ENCODE results near the gene SKAP2. TPM values are rescaled to one million over a fixed set of nuclear protein-coding genes. Genes with fewer than 3 reads are reported as not detected.
A peak's percentile ranks its signal among the peaks of the same experiment; 100 is the strongest.

SKAP2 gene
- total RNA-seq, 2 donors from 2014 or later: 15.0 to 35.7 TPM

DNA sequence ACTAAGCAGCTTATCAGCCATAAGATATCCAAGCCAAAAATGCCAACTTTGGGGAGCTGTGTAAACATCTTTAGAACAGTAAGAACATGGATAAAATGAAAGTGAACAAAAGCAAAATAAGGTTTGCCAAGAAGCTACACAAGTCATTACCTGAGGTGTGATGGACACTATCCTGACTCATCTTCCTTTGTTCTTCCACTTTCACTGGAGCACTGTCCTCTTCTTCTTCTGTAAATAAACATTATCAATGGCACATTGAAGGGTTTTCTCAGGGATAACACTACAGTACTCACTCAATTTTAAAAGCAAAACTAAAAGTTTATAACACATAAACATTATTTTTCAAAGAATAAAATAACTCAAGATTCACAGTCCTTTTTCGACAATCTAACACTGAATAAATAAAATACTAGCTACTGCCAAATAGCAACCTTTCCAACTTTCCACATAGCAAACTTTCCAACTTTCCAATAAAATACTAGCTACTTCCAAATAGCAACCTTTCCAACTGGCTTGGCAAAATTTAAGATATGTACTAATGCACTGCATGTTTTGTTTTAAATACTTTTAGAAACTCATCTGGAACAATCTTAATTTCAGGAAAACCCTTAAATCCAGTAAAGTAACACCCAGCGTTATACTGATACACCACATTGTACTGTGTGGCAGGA, 174.1 kb downstream of the SKAP2 start:
- no peaks in the 10 kb centered on the region for H3K9me3 Mint-ChIP-seq
- ATAC-seq: no peak
- no peak for DNase-seq (ENCODE audit: low spot score)
- H3K27me3 Mint-ChIP-seq: no peaks in the 10 kb centered on the region
- H3K36me3 Mint-ChIP-seq: no peaks in the 10 kb centered on the region
- H3K4me1 Mint-ChIP-seq (ENCODE audit: low read depth in 2 of 2): peaks cover 0 to 7% of the 10 kb centered on the region in 2 donors
- H3K4me3 Mint-ChIP-seq: no peak overlapping the region
- no peak overlapping the region for H3K27ac Mint-ChIP-seq

DNA sequence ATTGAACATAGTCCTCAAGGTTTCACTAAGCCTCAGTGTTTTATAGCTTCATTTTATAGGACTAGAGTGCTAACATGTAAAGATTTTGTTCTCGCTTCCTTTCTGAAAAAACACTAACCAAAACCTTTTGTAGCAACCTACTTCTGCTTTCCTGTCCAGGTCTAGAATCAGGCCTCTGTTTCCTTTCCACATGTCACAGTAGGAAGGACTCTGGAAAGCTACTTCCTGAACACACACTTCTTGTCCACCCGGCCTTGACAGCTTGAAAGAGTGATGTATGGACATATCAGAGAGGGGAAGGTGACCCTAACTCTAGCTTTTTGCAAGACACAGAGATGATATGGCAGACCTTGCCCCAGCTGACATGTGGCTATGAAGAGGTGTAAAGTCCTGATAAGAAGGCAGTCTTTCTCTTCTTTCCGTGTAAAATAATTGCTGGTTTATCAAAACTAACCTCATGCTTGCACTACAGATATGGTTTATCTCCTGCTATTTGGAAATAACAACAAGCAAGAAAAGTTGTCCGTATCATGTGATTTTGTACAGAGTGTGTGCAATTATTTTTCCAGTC, 175.4 kb downstream of the SKAP2 start:
- H3K4me3 Mint-ChIP-seq: no peak overlapping the region
- H3K4me1 Mint-ChIP-seq (ENCODE audit: low read depth in 2 of 2): peaks cover 0 to 7% of the 10 kb centered on the region in 2 donors
- H3K9me3 Mint-ChIP-seq: no peaks in the 10 kb centered on the region
- H3K36me3 Mint-ChIP-seq: no peaks in the 10 kb centered on the region
- ATAC-seq (no peak), DNase-seq (ENCODE audit: low spot score) (no peak)
- H3K27me3 Mint-ChIP-seq: no peaks in the 10 kb centered on the region
- no peak overlapping the region for H3K27ac Mint-ChIP-seq

DNA sequence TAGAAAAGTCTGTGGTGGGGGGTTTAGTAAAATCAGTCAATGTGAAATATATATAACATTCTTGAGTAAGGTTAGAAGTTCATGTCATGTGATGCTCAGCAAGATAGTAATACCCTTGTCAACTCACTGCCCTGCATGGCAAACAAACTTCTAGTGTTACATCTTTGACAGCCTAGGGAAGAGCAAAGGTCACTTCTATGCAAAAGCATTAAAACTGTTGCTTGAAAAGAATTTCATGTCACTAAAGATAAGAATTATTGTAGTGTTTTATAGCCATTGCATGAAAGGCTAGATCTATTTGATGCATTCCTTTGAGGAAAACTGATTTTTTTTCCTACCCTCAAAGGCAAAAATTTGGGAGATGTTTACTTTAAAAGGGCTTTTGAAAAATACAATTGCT, 176.0 kb downstream of the SKAP2 start:
- H3K9me3 Mint-ChIP-seq: no peaks in the 10 kb centered on the region
- peaks cover 0 to 7% of the 10 kb centered on the region in 2 donors for H3K4me1 Mint-ChIP-seq (ENCODE audit: low read depth in 2 of 2)
- H3K27me3 Mint-ChIP-seq: no peaks in the 10 kb centered on the region
- no peaks in the 10 kb centered on the region for H3K36me3 Mint-ChIP-seq
- DNase-seq (ENCODE audit: low spot score) (no peak), ATAC-seq (no peak)
- no peak overlapping the region for H3K4me3 Mint-ChIP-seq
- H3K27ac Mint-ChIP-seq: peak overlapping the region in 1 of 2 donors; percentile 15

DNA sequence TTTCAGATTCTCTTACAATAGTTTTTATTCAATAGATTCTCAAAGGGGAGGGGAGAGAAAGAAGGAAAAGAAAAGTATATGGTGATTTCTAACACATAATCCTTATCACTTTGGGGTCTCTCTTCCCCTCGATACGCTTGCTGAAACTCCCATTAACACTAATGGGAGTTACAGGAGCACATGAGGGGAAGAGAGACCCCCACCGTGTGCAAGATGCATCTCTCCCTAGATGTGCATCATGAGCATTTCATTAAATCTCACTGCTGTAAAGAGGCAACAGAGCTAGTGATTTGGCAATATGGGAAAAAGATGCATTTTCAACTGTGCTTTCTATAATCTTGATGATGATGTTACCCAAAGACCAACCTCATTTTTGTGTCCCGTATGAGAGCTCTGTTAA, 177.4 kb downstream of the SKAP2 start:
- no peak overlapping the region for H3K27ac Mint-ChIP-seq
- ATAC-seq (no peak), DNase-seq (ENCODE audit: low spot score) (no peak)
- H3K9me3 Mint-ChIP-seq: no peaks in the 10 kb centered on the region
- H3K4me3 Mint-ChIP-seq: no peak overlapping the region
- no peaks in the 10 kb centered on the region for H3K27me3 Mint-ChIP-seq
- no peaks in the 10 kb centered on the region for H3K36me3 Mint-ChIP-seq
- peaks cover 0 to 7% of the 10 kb centered on the region in 2 donors for H3K4me1 Mint-ChIP-seq (ENCODE audit: low read depth in 2 of 2)

DNA sequence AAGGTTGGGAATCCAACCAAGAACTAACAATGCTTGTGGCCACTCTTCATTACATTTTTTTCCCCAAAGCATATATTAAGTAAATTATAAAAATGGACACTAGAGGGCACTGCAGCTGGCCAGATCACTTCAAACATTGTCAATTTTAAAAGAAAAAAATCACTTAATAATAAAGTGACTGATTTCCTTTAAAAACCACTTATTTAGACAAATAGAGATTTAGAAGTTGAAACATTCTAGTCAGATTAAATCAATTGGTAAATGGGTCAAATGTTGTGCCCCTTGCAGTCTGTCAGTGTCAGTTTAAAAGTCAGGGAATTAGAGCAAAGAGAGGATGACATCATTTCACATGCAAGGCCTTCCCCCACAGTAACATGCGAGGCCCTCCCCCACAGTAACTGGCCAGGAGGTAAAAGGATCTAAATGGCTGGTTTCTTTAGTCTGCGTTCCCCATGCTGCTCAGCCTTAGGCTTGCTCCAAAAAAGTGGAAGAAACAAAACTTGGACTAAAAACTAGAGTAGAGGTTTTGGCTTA, 177.9 kb downstream of the SKAP2 start:
- Mint-ChIP-seq H3K27ac (no peak overlapping the region), H3K4me3 (no peak overlapping the region), H3K9me3 (no peaks in the 10 kb centered on the region), H3K27me3 (no peaks in the 10 kb centered on the region), H3K36me3 (no peaks in the 10 kb centered on the region), H3K4me1 (ENCODE audit: low read depth in 2 of 2) (peaks cover 0 to 3% of the 10 kb centered on the region in 2 donors)
- DNase-seq (ENCODE audit: low spot score) (no peak), ATAC-seq (no peak)

DNA sequence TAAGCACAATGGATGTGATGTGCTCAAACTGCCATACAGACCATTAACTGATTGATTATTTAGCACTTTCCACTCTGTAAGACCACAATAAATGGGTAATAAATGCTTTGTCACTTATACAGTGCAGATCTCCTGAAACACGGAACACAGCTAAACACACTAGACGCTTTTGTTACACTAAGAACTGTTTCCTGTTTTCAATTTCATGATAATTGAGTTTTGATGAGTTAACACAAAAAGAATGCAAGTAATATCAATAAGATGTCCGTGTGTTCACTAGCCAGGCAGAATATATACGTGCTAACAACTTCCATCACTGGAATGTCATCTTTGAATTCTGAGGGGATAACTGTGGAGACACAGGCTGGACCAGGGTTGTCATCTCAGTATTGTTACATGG, 178.8 kb downstream of the SKAP2 start:
- Mint-ChIP-seq H3K9me3 (no peaks in the 10 kb centered on the region), H3K4me3 (no peak overlapping the region), H3K36me3 (no peaks in the 10 kb centered on the region), H3K27ac (no peak overlapping the region), H3K4me1 (ENCODE audit: low read depth in 2 of 2) (no peaks in the 10 kb centered on the region), H3K27me3 (no peaks in the 10 kb centered on the region)
- ATAC-seq: no peak
- DNase-seq (ENCODE audit: low spot score): no peak

DNA sequence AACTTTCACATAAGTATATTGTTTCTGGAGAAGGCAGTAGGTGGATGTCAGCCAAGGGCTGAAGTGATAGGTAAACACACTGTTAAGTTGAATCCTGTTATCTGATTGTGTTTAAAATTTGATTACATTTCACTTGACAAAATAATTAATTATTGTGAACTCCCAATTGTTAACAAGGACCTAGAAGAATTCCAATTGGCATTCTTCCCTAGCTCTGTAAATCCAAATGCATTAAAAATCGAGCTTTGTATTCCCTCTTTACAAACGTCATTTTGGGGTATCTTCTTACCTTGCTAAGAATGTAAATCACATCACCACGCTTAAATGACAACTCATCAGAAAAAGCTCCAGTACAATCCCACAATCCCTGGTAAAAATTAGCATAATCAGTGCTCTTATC, 179.9 kb downstream of the SKAP2 start:
- Mint-ChIP-seq H3K27ac (no peak overlapping the region), H3K27me3 (no peaks in the 10 kb centered on the region), H3K36me3 (no peaks in the 10 kb centered on the region), H3K9me3 (no peaks in the 10 kb centered on the region), H3K4me1 (ENCODE audit: low read depth in 2 of 2) (no peaks in the 10 kb centered on the region), H3K4me3 (no peak overlapping the region)
- no peak for ATAC-seq
- no peak for DNase-seq (ENCODE audit: low spot score)

DNA sequence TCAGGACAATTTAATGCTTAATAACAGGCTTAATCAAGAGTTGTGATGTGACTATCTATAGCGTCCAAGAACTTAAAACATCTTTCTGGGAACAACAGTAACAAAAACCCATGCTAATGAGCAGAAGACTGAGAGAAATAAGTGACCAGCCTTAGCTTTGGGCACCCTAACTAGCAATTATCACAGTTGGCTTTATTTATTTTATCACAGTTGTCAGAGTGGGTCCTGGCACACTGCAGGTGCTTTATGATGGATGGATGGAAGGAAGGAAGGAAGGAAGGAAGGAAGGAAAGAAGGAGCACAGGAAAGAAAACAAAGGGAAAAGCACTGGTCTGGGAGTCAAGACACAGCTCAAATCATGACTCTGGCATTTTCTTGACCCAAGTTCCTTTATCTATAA, 181.1 kb downstream of the SKAP2 start:
- H3K4me1 Mint-ChIP-seq (ENCODE audit: low read depth in 2 of 2): no peaks in the 10 kb centered on the region
- H3K27ac Mint-ChIP-seq: no peak overlapping the region
- DNase-seq (ENCODE audit: low spot score): no peak
- ATAC-seq: no peak
- H3K4me3 Mint-ChIP-seq: no peak overlapping the region
- no peaks in the 10 kb centered on the region for H3K27me3 Mint-ChIP-seq
- no peaks in the 10 kb centered on the region for H3K36me3 Mint-ChIP-seq
- H3K9me3 Mint-ChIP-seq: no peaks in the 10 kb centered on the region

DNA sequence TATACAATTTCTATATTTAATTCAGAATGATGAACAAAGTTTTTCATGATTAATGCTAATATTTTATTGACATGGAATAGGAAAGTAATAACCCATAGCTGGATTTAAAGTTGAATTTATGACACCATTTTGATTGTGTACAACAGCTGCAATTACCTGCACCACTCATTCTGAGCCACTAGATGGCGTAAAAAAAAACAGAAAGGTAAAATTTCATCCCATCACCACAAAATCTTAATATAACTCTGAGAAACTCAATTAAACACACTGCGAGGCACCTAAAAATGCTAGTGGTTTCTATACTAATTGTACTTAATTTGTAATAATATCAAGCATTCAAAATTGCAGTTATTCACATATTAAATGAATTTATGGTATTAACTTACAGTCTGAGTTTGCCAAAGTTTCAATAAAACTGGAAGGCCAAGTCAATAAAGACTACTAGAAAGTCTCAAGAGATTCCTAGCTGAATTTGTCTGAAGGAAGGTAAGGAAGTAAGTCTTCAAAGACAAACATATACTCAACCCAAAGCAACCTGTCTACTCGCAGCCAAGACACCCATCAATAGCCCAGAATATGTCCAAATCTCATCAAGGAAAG, 182.5 kb downstream of the SKAP2 start:
- DNase-seq (ENCODE audit: low spot score) (no peak), ATAC-seq (no peak)
- H3K4me1 Mint-ChIP-seq (ENCODE audit: low read depth in 2 of 2): no peaks in the 10 kb centered on the region
- no peaks in the 10 kb centered on the region for H3K36me3 Mint-ChIP-seq
- H3K27me3 Mint-ChIP-seq: no peaks in the 10 kb centered on the region
- no peak overlapping the region for H3K4me3 Mint-ChIP-seq
- H3K9me3 Mint-ChIP-seq: no peaks in the 10 kb centered on the region
- no peak overlapping the region for H3K27ac Mint-ChIP-seq

DNA sequence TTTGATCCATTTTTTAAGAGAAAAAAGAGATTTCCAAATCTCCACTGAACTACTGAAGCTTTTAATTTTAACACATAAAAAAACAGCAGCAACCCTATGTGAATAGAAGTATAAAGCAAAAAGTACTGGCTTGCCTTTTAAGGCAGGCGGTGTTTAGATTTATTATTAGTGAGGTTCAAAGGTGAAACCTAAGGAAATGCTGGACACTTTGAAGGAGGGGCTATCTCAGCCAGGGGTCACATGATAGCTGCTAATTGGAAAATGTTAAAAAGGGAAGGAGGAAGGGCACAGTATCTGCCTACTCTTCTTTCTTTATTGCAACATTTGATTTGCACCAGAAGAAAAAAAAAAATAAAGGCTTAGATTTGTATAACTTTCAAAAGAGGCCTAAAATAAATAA, 183.8 kb downstream of the SKAP2 start:
- Mint-ChIP-seq H3K4me1 (ENCODE audit: low read depth in 2 of 2) (no peaks in the 10 kb centered on the region), H3K27me3 (no peaks in the 10 kb centered on the region), H3K9me3 (no peaks in the 10 kb centered on the region), H3K4me3 (no peak overlapping the region), H3K27ac (no peak overlapping the region), H3K36me3 (no peaks in the 10 kb centered on the region)
- no peak for ATAC-seq
- DNase-seq (ENCODE audit: low spot score): no peak

DNA sequence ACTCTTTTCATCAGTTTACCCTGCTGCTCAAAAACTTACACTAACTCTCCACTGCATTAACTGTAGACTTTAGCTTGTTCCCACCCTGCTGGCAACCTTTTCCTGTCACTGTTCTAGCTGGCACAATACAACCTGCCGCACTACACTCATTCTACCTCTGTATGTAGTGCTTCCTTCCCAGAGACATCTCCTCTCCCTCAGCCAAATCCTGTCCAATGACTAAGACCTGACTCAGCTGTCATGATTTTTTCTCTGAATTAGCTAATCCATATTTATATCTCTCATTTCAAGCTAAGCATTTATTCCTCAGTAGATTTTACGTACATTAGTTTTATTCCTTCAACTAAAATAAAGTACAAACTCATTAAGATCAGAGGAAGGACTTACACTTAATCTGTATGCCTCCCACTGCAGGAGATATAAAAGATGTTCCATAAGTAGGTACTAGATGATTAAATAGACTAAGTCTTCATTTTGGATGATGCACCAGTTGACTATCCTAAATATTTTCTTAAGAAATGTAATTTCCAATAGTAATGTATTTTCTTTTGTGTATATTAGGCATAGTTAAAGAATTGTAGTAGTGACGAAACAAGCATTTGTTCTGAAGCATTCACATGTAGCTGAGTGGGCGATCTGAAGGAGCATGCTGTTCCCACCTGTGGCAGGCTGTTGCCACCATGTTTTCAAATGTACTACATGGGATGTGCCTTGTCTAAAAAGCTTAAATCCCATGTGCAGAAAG, 189.1 kb downstream of the SKAP2 start:
- no peak overlapping the region for H3K27ac Mint-ChIP-seq
- H3K36me3 Mint-ChIP-seq: no peaks in the 10 kb centered on the region
- no peak for DNase-seq (ENCODE audit: low spot score)
- H3K27me3 Mint-ChIP-seq: no peaks in the 10 kb centered on the region
- no peak for ATAC-seq
- no peaks in the 10 kb centered on the region for H3K9me3 Mint-ChIP-seq
- no peak overlapping the region for H3K4me3 Mint-ChIP-seq
- H3K4me1 Mint-ChIP-seq (ENCODE audit: low read depth in 2 of 2): peaks cover 0 to 5% of the 10 kb centered on the region in 2 donors

DNA sequence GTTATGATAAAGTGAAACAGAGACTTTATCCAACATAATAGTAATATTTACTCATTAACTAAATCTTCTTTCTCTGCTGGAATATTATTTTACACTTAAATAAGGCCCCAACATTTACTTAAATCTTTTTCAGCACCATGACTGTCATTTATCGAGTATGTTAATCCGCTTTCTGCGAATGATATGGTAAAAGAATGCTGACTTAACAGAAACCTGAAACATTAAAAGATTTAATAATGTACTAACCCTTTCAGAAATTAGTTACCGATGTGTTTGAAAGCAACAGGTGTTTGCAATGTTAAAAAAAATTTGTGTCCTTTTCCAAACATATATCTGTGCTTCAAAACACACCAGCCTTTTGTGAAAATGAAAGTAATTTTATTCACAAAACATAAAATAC, 190.5 kb downstream of the SKAP2 start:
- Mint-ChIP-seq H3K27ac (no peak overlapping the region), H3K4me3 (no peak overlapping the region), H3K27me3 (no peaks in the 10 kb centered on the region), H3K4me1 (ENCODE audit: low read depth in 2 of 2) (peaks cover 0 to 5% of the 10 kb centered on the region in 2 donors), H3K36me3 (no peaks in the 10 kb centered on the region), H3K9me3 (no peaks in the 10 kb centered on the region)
- DNase-seq (ENCODE audit: low spot score) (no peak), ATAC-seq (no peak)

DNA sequence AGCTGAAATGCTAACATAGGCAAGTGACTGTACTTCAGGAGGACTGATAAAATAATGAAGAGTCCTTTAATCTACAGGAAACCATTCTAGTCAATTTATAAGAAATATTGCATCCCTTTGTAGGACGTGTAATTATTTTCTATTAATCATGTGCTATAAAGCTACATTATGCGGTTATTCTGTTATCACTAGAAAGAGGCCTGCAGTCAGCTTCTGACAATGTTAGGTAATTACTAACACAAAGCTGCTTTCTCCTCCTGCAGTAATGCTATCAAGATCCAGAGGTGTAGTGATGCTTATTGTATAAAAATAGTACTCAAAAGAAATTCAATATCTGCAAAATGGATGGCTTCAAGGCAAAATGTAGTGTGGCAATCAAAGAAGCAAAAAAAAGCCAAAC, 191.1 kb downstream of the SKAP2 start:
- DNase-seq (ENCODE audit: low spot score) (no peak), ATAC-seq (no peak)
- Mint-ChIP-seq H3K9me3 (no peaks in the 10 kb centered on the region), H3K36me3 (no peaks in the 10 kb centered on the region), H3K27ac (no peak overlapping the region), H3K4me1 (ENCODE audit: low read depth in 2 of 2) (peaks cover 0 to 5% of the 10 kb centered on the region in 2 donors), H3K27me3 (no peaks in the 10 kb centered on the region), H3K4me3 (no peak overlapping the region)

DNA sequence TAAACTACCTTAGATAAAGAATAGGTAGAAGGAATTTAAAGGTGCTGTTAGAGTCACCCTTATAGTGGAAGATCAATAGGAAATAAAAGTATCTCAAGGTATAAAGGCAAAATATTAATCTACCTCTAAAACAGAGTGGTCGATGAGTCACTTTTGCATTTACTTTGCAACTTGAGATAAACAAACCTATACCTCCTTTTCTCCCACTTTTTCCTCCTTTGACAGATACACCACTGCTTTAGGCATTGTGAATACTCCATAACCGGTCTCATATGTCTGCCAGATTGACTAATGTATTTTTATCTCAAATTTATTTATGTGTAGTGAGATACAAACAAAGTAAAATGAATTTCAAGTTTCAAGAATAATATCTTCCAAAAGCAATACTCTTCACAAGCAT, 193.5 kb downstream of the SKAP2 start:
- no peak for ATAC-seq
- Mint-ChIP-seq H3K4me1 (ENCODE audit: low read depth in 2 of 2) (peaks cover 3 to 5% of the 10 kb centered on the region in 2 donors), H3K4me3 (no peak overlapping the region), H3K9me3 (no peaks in the 10 kb centered on the region), H3K27ac (no peak overlapping the region), H3K27me3 (no peaks in the 10 kb centered on the region), H3K36me3 (no peaks in the 10 kb centered on the region)
- no peak for DNase-seq (ENCODE audit: low spot score)

Data from natural killer cell treated with Interleukin-12 subunit alpha and Interleukin-12 subunit beta and Interleukin-15 and Interleukin-18, amount 100 ng/mL, for 72 hours (primary cell).